Activated gamma-delta T cell (primary cell): ENCODE measurements around the gene CABP7.

ENCODE experiments used
- DNase-seq: peaks from one replicate; lab custom pipeline; 2025; lab: John Stamatoyannopoulos, UW

Gene CABP7

GRCh38 chr22:29722587-29722986, 2.8 kb downstream of the CABP7 start:
- no peak for DNase-seq

GRCh38 chr22:29723766-29724165, 4.0 kb downstream of the CABP7 start:
- DNase-seq = no peak

- DNase-seq = no peak
These were observed 5.0 kb downstream of the CABP7 start for GRCh38 chr22:29724843-29725242.

DNA sequence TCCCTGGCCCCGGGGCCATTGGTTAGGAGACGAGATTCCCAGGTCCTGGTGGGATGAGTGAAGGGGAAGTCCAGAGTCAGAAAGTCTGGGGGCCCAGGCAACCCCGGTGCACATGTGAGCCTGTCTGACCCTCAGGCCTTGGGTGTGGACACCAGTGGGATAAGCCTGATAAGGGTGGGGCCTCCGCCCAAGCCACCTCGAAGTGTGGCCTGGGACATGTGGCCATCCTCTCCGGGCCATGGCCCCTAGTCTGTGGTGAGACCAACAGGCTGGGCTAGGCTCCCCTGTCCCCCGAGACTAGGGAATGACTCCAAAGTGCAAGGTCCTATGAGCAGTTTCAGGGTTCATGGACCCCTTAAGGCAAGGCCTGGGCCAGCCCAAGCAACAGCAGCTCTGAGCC, 6.3 kb downstream of the CABP7 start:
- DNase-seq = no peak

DNA sequence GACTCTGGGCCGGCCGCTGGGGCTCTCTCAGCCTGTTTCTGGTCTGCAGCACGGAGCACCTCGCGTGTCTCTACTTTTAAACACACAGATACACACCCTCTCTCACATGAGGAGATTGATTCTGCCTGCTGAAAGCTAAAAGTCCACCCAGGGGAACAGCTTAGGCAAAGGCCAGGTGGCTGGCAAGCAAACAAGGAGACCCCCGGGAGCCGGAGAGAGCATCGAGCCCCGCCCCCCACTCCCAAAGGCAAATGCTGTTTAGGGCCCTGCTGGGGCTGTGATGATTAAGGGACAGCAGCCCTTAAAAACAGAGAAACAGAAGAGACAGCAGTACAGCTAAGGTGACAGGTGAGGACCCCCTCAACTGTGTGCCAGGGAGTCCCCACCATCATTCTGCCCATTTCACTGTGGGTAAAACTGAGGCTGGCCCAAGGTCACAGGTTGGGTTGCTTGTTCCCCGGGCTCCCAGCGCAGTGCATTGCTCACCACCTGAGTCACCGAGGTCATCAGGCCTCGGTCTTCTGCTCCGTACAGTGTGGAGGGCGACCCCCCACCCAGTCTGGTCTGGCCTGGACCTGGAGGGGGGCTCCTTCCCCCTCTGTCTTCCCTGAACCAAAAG, 6.8 kb downstream of the CABP7 start:
- no peak for DNase-seq

DNA sequence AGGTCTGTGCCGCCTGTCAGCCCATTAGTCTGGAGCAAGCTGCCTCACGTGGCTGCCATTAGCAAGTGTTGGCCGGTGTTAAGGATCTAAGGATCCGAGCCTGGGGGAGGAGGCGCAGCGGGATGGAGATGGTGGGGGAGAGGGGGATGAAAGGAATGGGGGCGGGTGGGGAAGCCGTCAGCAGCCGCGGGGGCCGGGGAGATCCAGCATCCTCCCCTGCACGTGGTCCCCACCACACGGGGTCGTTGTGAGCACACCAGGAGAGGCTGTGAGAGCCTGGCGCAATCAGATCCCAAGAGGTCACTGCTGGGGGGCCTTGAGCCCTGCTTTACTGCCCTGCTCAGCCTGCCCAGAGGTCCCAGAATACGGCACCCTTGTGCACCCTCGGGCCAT, 7.3 kb downstream of the CABP7 start:
- no peak for DNase-seq

GRCh38 chr22:29729161-29729560, 9.4 kb downstream of the CABP7 start:
- DNase-seq = no peak

DNA sequence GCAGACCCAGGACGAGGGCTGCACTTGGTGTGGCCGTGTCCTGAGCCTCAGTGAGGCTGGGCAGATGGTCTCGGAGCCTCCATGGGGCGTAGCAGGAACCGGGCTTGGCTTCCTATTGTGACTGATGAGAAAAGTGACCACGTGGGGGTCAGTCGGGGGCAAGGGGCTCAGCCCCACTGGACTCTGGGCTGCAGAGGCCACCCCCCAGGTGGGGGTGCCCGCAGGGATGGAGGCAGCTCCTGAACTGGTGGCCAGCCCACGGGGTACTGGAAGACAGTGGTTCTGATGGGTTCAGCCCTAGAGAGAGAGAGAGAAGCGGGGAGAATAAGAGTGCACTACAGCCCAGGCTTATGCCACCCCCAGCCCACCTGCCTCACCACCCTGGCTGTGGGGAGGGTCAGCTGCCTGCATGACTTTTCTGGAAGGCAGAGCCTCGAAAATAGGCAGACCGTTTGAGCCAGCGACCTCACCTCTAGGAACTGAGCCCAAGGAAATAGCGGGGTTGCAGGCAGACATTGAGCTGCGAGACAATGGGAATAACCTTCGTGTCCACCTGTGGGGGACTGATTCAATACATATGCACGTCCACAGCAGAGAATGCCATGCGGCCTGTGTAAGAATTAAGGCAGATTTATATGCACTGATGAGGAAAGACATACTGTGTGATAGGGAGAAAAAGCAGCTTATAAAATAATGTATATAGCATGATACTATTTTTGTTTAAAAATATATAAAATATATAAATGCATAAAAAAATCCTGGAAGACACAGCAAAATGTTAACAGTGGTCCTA, 11.5 kb downstream of the CABP7 start:
- no peak for DNase-seq

GRCh38 chr22:29732883-29733282, 13.1 kb downstream of the CABP7 start:
- DNase-seq = no peak

DNA sequence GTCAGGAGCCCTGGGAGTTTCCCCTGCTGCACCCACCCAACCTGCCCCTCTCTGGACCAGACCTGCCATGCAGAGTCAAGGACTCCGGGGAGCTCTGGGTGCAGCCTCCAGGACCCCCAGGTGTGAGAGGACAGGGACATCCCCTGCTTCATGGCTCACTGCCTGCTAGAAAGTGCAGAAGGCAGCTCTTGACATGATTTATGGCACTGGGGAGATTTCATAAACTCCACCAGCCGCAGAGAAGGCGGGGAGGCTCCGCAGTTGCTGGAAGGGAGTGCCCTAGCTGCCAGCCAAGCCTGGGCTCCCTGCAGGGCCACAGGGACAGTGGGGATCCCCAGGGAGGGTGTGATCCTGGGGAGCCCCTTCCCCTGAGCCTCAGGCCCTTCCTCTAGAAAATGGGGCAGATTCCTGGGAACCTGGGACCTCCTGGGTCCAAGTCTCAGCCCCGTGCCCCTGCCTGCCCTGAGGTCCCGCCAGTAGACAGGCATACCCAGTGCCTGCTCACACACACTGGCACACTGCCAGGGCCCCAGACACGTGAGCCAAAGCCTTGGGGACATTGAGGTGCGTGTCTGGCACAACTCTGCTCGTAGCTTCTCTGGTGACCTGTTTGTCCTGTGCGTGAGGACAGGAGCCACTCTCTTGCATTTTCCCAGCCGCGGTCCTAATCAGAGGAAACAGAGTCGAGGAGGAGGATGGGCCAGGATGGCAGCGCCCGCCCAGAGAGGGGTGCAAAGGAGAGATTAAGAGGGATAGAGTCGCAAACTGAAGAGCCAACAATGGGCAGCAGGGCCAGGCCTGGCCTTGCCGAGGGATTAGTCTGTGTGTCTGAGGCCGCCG, 13.8 kb downstream of the CABP7 start:
- DNase-seq = no peak

DNA sequence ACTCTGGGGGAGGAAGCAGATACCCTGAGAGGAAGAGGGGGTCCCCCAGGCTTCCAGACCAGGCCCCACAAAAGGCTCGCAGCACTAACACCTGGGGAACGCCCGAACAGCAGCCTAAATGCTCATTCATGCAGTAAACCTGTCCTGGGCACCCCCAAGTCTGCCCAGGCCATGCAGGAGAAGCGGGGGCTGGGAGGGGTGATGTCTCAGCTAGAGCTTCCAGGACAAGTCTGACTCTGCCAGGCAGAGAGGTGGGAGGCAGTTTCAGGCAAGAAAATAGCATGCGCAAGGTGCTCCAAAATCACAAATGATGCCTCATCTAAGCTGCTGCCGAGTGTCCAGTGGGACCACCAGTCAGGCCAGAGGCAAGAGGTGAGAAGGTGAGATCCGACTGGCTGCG, 14.6 kb downstream of the CABP7 start:
- DNase-seq = no peak

GRCh38 chr22:29734838-29735237, 15.0 kb downstream of the CABP7 start:
- DNase-seq = no peak

DNA sequence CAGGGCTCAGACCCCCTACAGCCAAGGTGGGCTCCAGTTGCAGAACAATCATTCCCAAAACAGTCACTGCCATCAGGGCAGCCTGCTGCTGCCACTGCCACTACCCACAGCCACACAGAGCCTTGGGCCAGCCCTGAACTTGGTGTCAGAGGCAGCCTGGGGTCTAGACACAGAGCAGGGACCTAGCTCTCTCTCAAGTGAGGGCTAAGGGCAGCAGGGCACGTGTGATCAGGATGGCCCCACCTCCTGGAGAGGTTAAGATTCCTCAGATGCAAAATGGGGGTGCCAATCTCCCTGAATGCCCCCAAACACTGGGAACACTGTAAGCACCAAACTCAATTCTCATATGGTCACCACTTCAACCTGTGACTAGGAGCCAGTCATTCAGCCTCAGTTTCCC, 15.6 kb downstream of the CABP7 start:
- DNase-seq = no peak

DNA sequence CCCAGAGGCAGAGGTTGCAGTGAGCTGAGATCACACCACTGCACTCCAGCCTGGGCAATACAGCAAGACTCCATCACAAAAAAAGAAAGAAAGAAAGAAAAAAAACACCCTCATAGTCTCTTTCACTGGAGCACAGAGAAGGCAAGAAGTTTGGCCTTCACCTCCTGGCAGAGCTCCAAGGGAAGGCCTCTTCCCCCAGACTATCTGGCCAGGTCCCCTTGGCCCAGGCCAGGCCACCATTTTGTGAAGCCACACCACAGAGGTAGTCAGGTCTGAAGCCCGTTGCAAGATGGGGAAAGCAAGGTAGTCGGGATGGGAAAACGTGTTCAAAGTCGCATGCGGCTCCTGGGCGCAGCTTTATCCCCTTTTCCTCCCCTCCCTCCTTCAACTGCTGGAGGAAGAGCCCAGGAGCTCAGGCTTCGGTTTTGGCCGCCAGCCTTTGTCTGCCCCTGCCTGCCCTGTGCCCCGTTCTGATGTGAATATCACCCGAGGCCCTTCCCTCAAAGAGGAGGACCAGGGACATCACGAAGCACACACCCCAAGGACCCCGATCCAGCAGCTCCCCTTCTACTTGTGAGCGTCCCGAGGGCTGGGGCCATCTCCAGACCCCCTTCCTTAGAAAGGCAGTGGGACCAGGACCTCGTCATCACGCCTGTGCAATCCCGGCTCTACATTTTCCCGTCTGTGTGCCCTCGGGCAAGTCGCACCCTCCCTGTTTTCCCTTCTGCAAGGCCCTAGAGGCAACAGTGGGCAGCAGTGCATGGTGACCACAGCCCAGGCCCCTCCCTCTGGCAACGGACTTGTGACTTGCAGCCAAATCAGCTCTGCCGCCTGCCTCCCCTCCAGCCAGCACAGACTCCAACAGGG, 17.7 kb downstream of the CABP7 start:
- DNase-seq = no peak

DNA sequence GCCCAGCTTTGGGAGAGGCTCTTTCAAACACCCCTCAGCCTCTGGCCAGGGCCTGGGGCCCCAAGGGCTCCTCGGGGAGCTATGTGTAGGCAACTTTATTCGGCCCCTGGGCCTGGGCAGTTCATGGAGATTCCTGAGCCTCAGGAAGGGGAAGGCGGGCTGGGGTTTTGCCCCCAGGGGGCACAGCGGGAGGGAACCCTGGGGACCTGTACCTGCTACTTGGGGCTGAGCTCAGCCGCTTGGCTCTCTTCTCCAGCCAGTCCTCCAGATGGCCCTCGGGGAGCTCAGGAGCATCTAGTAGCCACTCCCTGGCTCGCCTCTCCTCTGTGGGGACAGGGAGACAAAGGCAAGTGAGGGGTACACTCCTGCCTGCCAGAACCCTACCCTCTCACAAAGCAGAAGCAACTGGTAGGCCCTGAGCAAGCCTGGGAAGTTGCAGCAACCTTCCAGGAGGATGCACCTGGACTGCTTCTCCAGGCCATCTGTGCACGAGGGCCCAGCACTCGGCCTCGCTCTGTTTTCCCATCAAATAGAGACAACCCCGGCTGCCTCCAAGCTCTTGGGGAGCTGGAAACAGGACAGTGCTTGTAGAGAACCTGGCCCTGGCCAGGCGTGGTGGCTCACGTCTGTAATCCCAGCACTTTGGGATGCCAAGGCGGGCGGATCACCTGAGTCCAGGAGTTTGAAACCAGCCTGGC, 18.5 kb downstream of the CABP7 start:
- DNase-seq = no peak

DNA sequence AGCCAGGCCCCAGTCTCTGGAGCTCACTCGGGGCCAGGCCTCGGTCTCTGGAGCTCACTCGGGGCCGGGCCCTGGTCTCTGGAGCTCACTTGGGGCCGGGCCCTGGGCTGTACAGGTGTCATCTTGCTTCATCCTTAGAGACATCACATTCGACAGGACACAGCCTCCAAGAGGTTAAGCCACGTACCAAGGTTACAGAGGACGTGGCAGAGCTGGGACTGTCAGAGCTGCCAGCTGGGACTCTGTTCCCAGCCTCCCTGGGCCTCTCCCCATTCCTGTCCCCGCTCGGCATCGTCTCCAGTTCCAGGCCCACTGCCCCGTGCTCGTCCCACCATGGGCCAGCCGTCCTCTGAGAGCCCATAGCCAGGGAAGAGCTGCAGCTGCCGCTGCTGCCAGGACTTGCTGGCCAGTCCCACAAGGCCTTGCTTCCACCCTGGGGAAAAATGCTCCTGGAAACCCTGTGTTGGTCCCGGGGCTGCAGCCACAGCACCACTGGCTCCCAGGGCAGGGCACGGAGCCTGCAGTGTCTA, 19.6 kb downstream of the CABP7 start:
- no peak for DNase-seq

- DNase-seq = no peak
These were observed 20.4 kb downstream of the CABP7 start for GRCh38 chr22:29740216-29740615.

- no peak for DNase-seq
These were observed 22.1 kb downstream of the CABP7 start for GRCh38 chr22:29741926-29742325.

DNA sequence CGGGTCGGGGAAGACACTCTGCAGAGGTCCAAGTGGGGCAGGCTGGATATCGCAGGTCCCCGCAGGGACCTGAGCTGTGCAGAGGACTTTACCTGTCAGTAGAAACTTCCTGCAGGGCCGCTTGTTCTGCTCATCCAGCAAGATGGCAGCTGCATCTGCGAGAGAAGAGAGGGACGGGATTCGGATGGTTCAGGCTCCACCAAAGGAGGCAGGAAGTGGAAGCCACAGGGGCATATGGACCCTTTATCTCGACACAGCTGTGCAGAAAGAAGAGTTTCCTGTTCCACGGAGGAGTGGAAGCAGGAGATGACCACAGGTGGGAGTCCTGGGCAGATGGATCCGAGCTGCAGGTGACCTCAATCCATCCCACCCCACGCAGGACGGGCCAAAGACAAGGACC, 22.5 kb downstream of the CABP7 start:
- DNase-seq = no peak

DNA sequence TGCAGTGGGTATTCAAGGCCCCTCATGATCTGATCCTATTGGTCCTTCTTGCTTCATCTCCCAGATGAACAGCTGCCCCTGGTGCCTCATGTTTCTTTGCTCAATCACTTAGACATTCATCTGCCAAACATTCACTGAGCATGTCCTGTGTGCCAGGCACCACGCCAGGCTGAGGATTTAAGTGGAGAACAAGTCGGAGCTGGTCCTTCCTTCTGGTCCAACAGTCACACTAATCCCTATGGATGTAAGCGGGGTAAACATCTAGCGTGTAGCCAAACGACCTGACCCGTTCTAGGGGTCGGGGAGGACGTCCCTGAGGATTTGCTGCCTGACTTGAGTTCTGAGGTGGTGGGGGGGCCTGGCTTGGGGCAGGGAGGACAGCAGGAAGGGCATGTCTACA, 25.1 kb downstream of the CABP7 start:
- no peak for DNase-seq

GRCh38 chr22:29747832-29748231, 28.0 kb downstream of the CABP7 start:
- no peak for DNase-seq
